B cell (primary cell): Measurements from ENCODE around the gene RRM1. TPM values are rescaled to one million over a fixed set of nuclear protein-coding genes. Genes with fewer than 3 reads are reported as not detected.
A peak's percentile ranks its signal among the peaks of the same experiment; 100 is the strongest.

Experiments used
- ATAC-seq: fragments of 200-7000 bp; cut with Tn5 transposase; one replicate; pipeline ENCODE4 v1.10.0; 2021; ENCODE audit warnings: low read depth, mild to moderate bottlenecking, moderate number of reproducible peaks, moderate library complexity
- CTCF ChIA-PET: fragments of 350-600 bp; sonication (Branson Sonifier 250); formaldehyde crosslinking; loops from one replicate; lab custom pipeline; 2021; ENCODE audit warnings: antibody characterized with exemption, inconsistent platforms; lab: Charles Lee
- POLR2A ChIA-PET: fragments of 350-600 bp; sonication (Branson Sonifier 250); formaldehyde crosslinking; loops from one replicate; lab custom pipeline; 2021; ENCODE audit warnings: antibody characterized with exemption; lab: Charles Lee
- DNase-seq: peaks from one replicate; pipeline ENCODE4 v3.0.0; 2013
- H2AFZ ChIP-seq: 2 replicates; pipeline ENCODE4 v1.6.1; 2012; ENCODE audit warnings: mild to moderate bottlenecking, low read depth, low read length; ENCODE audit not compliant: insufficient read depth, poor library complexity, severe bottlenecking
- H3K27ac ChIP-seq, 2 donors: 1 replicate in 1 of 2; 2 replicates in 1 of 2; pipeline ENCODE4 v1.5.1; 2012 to 2013; ENCODE audit warnings: low read length in 2 of 2, mild to moderate bottlenecking in 2 of 2, moderate library complexity in 1 of 2
- H3K27me3 ChIP-seq, 4 experiments: fragments of 200-600 bp in 1 of 4; sonication (generic) in 1 of 4; replicated peaks in 1 of 4; 1 replicate in 2 of 4; 2 replicates in 2 of 4; pipeline versions ENCODE4 v1.6.1 to v1.7.0; 2013 to 2016; ENCODE audit warnings: low read length in 3 of 4, mild to moderate bottlenecking in 2 of 4, mixed read lengths in 1 of 4, moderate library complexity in 1 of 4; ENCODE audit not compliant: insufficient read depth in 4 of 4, control insufficient read depth in 3 of 4; ENCODE audit errors: control extremely low read depth in 1 of 4
- H3K36me3 ChIP-seq, 2 experiments: replicated peaks in 1 of 2; 1 replicate in 1 of 2; 2 replicates in 1 of 2; pipeline versions ENCODE4 v1.6.1 to v1.7.1; 2013; ENCODE audit warnings: low read length in 1 of 2; ENCODE audit not compliant: insufficient read depth in 2 of 2, control insufficient read depth in 1 of 2; ENCODE audit errors: control extremely low read depth in 1 of 2, extremely low read depth in 1 of 2
- H3K4me1 ChIP-seq, 2 donors: fragments of 200-600 bp in 1 of 2; sonication (generic) in 1 of 2; 1 replicate in 1 of 2; 2 replicates in 1 of 2; pipeline versions ENCODE4 v1.5.1 to v1.6.1; 2013 to 2017; ENCODE audit warnings: low read length in 2 of 2; ENCODE audit not compliant: control insufficient read depth in 2 of 2, insufficient read depth in 2 of 2
- H3K4me2 ChIP-seq: replicated peaks from 2 replicates; pipeline ENCODE3; 2012; ENCODE audit warnings: mild to moderate bottlenecking, low read depth, low read length; ENCODE audit not compliant: poor library complexity, severe bottlenecking
- H3K4me3 ChIP-seq, 5 experiments: fragments of 200-600 bp in 1 of 5; sonication (generic) in 1 of 5; 1 replicate in 3 of 5; 2 replicates in 2 of 5; pipeline versions ENCODE4 v1.5.1 to v1.7.0; 2011 to 2016; ENCODE audit warnings: low read length in 4 of 5, mild to moderate bottlenecking in 4 of 5, low read depth in 2 of 5, control low read depth in 1 of 5, moderate library complexity in 1 of 5; ENCODE audit not compliant: insufficient read depth in 1 of 5; ENCODE audit errors: control extremely low read depth in 1 of 5, extremely low read depth in 1 of 5
- H3K79me2 ChIP-seq: fragments of 200-600 bp; sonication (generic); one replicate; pipeline ENCODE4 v1.6.0; 2016; ENCODE audit warnings: low read length; ENCODE audit not compliant: control insufficient read depth, insufficient read depth
- H3K9ac ChIP-seq: fragments of 200-600 bp; sonication (generic); 2 replicates; pipeline ENCODE4 v1.6.1; 2017; ENCODE audit warnings: mild to moderate bottlenecking, low read length, moderate library complexity
- H3K9me3 ChIP-seq, 3 donors: one replicate each; pipeline versions ENCODE4 v1.6.1 to v1.7.1; 2013; ENCODE audit warnings: low read length in 2 of 3; ENCODE audit not compliant: control insufficient read depth in 2 of 3, insufficient read depth in 1 of 3; ENCODE audit errors: control extremely low read depth in 1 of 3
- H4K20me1 ChIP-seq: 2 replicates; pipeline ENCODE4 v1.6.0; 2012; ENCODE audit warnings: mild to moderate bottlenecking, low read length; ENCODE audit not compliant: insufficient read depth, control insufficient read depth, poor library complexity, severe bottlenecking
- H3K27ac Mint-ChIP-seq: one replicate; pipeline ENCODE4 v1.8.0; 2021; ENCODE audit warnings: mixed read lengths
- H3K27me3 Mint-ChIP-seq: one replicate; pipeline ENCODE4 v1.8.0; 2021; ENCODE audit warnings: mixed read lengths
- H3K4me1 Mint-ChIP-seq: one replicate; pipeline ENCODE4 v1.8.0; 2021; ENCODE audit warnings: mixed read lengths
- H3K4me3 Mint-ChIP-seq: one replicate; pipeline ENCODE4 v1.8.0; 2021; ENCODE audit warnings: mixed read lengths
- H3K9me3 Mint-ChIP-seq: one replicate; pipeline ENCODE4 v1.8.0; 2022; ENCODE audit warnings: mixed read lengths; ENCODE audit not compliant: insufficient read depth
- EZH2 ChIP-seq: IDR thresholded peaks from 2 replicates; pipeline ENCODE4 v1.6.1; 2012; ENCODE audit warnings: borderline replicate concordance, low read depth, mild to moderate bottlenecking, moderate library complexity, low read length; ENCODE audit not compliant: insufficient read depth, poor library complexity, severe bottlenecking
- intact Hi-C: fragments of 100-400 bp; cut with micrococcal nuclease; formaldehyde crosslinking; loops from one replicate; pipeline ENCODE4 v1.10.0; 2022
- polyA plus RNA-seq: library from polyadenylated mRNA; depleted of rRNA; stranded (reverse); fragments of >200 nt; gene quantifications from 2 replicates; pipeline ENCODE4 v1.2.3, GENCODE V29; 2012
- total RNA-seq, 2 donors: library from RNA; stranded (reverse); fragments of 120-200 nt in 1 of 2; gene quantifications; 1 replicate in 1 of 2; 2 replicates in 1 of 2; pipeline versions ENCODE4 v1.2.3 to v1.2.4, GENCODE V29; 2013 to 2022
- TF ChIP-seq, protein P1 (sequence below): fragments of 200-600 bp; IDR thresholded peaks from one replicate; pipeline ENCODE4 v1.8.0; 2022; ENCODE audit warnings: antibody characterized with exemption, mild to moderate bottlenecking

The RRM1 gene
- total and polyA plus RNA-seq, 2 donors (not counting 1 experiment from before 2014, with no cell fraction given): 6.0 to 24.5 TPM

DNA sequence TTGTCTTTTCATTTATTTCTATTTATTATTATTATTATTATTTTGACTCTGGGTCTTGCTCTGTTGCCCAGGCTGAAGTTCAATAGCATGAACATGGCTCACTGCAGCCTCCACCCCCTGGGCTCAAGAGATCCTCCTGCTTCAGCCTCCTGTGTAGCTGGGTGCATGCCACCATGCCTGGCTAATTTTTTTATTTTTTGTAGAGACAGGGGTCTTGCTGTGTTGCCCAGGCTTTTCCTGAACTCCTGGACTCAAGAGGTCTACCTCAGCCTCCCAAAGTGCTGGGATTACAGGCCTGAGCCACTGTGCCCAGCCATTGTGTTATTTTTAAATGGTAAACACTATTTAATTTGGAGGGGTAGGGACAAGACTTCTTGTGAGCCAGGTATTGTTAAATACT lies 23.3 kb upstream of the RRM1 start:
- intact Hi-C loops: loop anchor here (10.0 kb wide), 1 partner anchor 287 kb away; no protein-coding TSS in a partner anchor
- Histone ChIP-seq H3K27me3 (no peaks in the 10 kb centered on the region), H3K4me1 (peaks cover 16 to 26% of the 10 kb centered on the region in 2 donors), H3K9me3 (no peaks in the 10 kb centered on the region), H3K4me3 (no peak overlapping the region), H2AFZ (no peak overlapping the region), H3K9ac (no peak overlapping the region), H3K79me2 (peaks cover 18% of the 10 kb centered on the region), H3K27ac (no peak overlapping the region), H4K20me1 (no peaks in the 10 kb centered on the region), H3K36me3 (peaks cover 4 to 50% of the 10 kb centered on the region in 2 experiments), H3K4me2 (no peak overlapping the region)
- TF ChIP-seq, protein P1, sequence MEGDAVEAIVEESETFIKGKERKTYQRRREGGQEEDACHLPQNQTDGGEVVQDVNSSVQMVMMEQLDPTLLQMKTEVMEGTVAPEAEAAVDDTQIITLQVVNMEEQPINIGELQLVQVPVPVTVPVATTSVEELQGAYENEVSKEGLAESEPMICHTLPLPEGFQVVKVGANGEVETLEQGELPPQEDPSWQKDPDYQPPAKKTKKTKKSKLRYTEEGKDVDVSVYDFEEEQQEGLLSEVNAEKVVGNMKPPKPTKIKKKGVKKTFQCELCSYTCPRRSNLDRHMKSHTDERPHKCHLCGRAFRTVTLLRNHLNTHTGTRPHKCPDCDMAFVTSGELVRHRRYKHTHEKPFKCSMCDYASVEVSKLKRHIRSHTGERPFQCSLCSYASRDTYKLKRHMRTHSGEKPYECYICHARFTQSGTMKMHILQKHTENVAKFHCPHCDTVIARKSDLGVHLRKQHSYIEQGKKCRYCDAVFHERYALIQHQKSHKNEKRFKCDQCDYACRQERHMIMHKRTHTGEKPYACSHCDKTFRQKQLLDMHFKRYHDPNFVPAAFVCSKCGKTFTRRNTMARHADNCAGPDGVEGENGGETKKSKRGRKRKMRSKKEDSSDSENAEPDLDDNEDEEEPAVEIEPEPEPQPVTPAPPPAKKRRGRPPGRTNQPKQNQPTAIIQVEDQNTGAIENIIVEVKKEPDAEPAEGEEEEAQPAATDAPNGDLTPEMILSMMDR: no peak
- TF ChIP-seq EZH2: no peak
- ChIA-PET CTCF (interaction anchor here (0.6 to 15.4 kb wide), 17 partner anchors 10 to 291 kb away, joined by 5 to 819 read pairs (median 12); partner anchors contain the start of genes PGAP2, RHOG and STIM1), POLR2A (interaction anchor here (1.7 kb wide), 1 partner anchor 222 kb away, joined by 6 read pairs; no protein-coding TSS in a partner anchor)
- H3K9me3 Mint-ChIP-seq: no peaks in the 10 kb centered on the region
- H3K4me3 Mint-ChIP-seq: no peak overlapping the region
- peaks cover 33% of the 10 kb centered on the region for H3K4me1 Mint-ChIP-seq
- no peaks in the 10 kb centered on the region for H3K27me3 Mint-ChIP-seq
- ATAC-seq (no peak), DNase-seq (no peak)
- H3K27ac Mint-ChIP-seq: no peak overlapping the region

DNA sequence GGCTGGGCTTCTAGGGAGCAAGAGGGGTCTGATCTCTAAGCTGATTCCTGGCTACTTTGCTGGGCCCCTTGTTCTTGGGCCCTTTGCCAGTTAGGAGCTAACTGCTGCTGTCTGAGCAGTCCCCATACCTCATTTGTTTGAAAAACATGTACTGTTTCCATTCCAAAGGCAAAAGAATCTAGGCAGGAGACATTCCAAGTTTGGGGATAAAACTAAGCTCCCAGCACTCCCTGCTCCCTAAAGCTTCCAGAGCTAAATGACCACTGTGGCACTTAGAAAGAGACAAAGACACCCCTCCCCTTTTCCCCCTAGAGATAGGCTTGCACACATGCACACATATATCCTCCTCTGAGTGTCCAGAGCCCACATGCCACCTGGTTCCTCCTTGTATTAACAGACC lies 22.7 kb upstream of the RRM1 start:
- H3K27ac ChIP-seq: peak overlapping the region in 1 of 2 donors; percentile 31
- no peaks in the 10 kb centered on the region for H3K9me3 ChIP-seq
- no peaks in the 10 kb centered on the region for H3K27me3 ChIP-seq
- no peak overlapping the region for H3K4me3 ChIP-seq
- ChIA-PET POLR2A (interaction anchor here (0.6 to 2.4 kb wide), 4 partner anchors 178 to 263 kb away, joined by 3 to 12 read pairs (median 6); partner anchors contain the start of gene STIM1), CTCF (interaction anchor here (0.6 to 15.4 kb wide), 61 partner anchors 8 to 362 kb away, joined by 3 to 819 read pairs (median 7); partner anchors contain the start of genes PGAP2, RHOG and STIM1)
- H2AFZ ChIP-seq: no peak overlapping the region
- no peaks in the 10 kb centered on the region for H4K20me1 ChIP-seq
- Mint-ChIP-seq H3K27me3 (no peaks in the 10 kb centered on the region), H3K9me3 (no peaks in the 10 kb centered on the region), H3K4me3 (no peak overlapping the region), H3K4me1 (peaks cover 27% of the 10 kb centered on the region), H3K27ac (peak overlapping the region; percentile 46)
- H3K36me3 ChIP-seq: peaks cover 4 to 50% of the 10 kb centered on the region in 2 experiments
- H3K79me2 ChIP-seq: peaks cover 18% of the 10 kb centered on the region
- H3K9ac ChIP-seq: no peak overlapping the region
- no peak for DNase-seq
- ATAC-seq: no peak
- H3K4me1 ChIP-seq: peaks cover 10 to 20% of the 10 kb centered on the region in 2 donors
- intact Hi-C loops: loop anchor here (1.0 to 10.0 kb wide), 5 partner anchors 218 to 287 kb away; partner anchors contain the start of gene RHOG
- TF ChIP-seq, protein P1: no peak
- TF ChIP-seq EZH2: no peak
- no peak overlapping the region for H3K4me2 ChIP-seq
